ENCODE results near the gene THPO. TPM values are rescaled to one million over a fixed set of nuclear protein-coding genes. Genes with fewer than 3 reads are reported as not detected.

Gene THPO
- total and polyA plus RNA-seq, 9 of the 15 experiments (the other 6 are each of a cell fraction or from before 2014, with no cell fraction given): 0.11 to 1.1 (median 0.35) TPM; not detected in 1

GRCh38 chr3:184414418-184415202 is 36.6 kb upstream of the THPO start:
- Histone ChIP-seq H4K20me1 (replicated peaks; ENCODE audit: control insufficient read depth, insufficient read depth, low read length) (no peaks in the 10 kb centered on the region; the same call in 1 of the 2 replicates), H2AFZ (ENCODE audit: low read depth, low read length) (no peak overlapping the region), H3K27me3 (ENCODE audit: control insufficient read depth in 2 of 2, insufficient read depth in 2 of 2, low read length in 2 of 2) (peaks cover 11 to 61% of the 10 kb centered on the region in 2 experiments), H3K9me3 (replicated peaks; ENCODE audit: control insufficient read depth, insufficient read depth, low read depth, low read length) (no peaks in the 10 kb centered on the region), H3K27ac (ENCODE audit: extremely low read depth, low read depth, low read length) (no peak overlapping the region), H3K9me1 (ENCODE audit: control insufficient read depth, insufficient read depth, low read length) (no peaks in the 10 kb centered on the region), H3K36me3 (ENCODE audit: control insufficient read depth, insufficient read depth, low read length) (no peaks in the 10 kb centered on the region), H3K4me3 (no peak overlapping the region), H3K79me2 (ENCODE audit: control insufficient read depth, insufficient read depth, low read length) (no peaks in the 10 kb centered on the region), H3K4me2 (ENCODE audit: insufficient read depth, low read length) (no peak overlapping the region), H3K9ac (ENCODE audit: insufficient read depth in 1 of 2, low read depth in 2 of 2, low read length in 2 of 2) (no peak overlapping the region), H3K4me1 (replicated peaks in 1 of 2; ENCODE audit: control insufficient read depth in 2 of 2, insufficient read depth in 2 of 2, low read length in 2 of 2) (no peaks in the 10 kb centered on the region)
- whole genome bisulfite sequencing (ENCODE audit: insufficient coverage, low coverage, missing lambda C conversion rate): 19% methylated on average over 10 of the region's 16 CpGs
- ATAC-seq: no peak
- DNase-seq (ENCODE audit: extremely low read depth in 1 of 4, low spot score in 3 of 4): no peak
- CTCF ChIA-PET (ENCODE audit: low intra/inter-chr PET ratio): no interaction called here
- intact Hi-C loops (cut with micrococcal nuclease) (no loop called here), in situ Hi-C loops (cut with MboI) (loop anchor here (5.0 to 25.0 kb wide), 2 partner anchors 42 to 373 kb away; no protein-coding TSS in a partner anchor)
- TF ChIP-seq ATF6 (CRISPR knock-in tag; IDR thresholded peaks at IDR 0.05): no peak
- TF ChIP-seq NR0B1 (IDR thresholded peaks at IDR 0.05; ENCODE audit: partially characterized antibody): no peak
- no peak for TF ChIP-seq EWSR1 (IDR thresholded peaks at IDR 0.05; ENCODE audit: borderline replicate concordance, low read depth, partially characterized antibody)
- no TSS peak for BruUV-seq (replicated peaks)
- POLR2A ChIA-PET: interaction anchor here (0.5 to 1.3 kb wide), 3 partner anchors 10 to 612 kb away, joined by 3 read pairs; no protein-coding TSS in a partner anchor
- FAIRE-seq: no peak

Measured in K562 (cell line).